IPS-18a (cell line): ENCODE data around the gene GNA15.
A peak's percentile ranks its signal among the peaks of the same experiment; 100 is the strongest.
"Not testable (repeated sequence)": the region's sequence is repeated elsewhere in the genome, so short reads cannot be mapped to it uniquely, and the experiment has no call there.

Experiments used
- H3K27ac ChIP-seq: one replicate; pipeline ENCODE4 v1.5.1; 2013; ENCODE audit warnings: low read length
- H3K27me3 ChIP-seq: one replicate; pipeline ENCODE4 v1.6.1; 2013; ENCODE audit warnings: mild to moderate bottlenecking, low read length; ENCODE audit not compliant: control insufficient read depth, insufficient read depth
- H3K36me3 ChIP-seq: one replicate; pipeline ENCODE4 v1.6.1; 2013; ENCODE audit warnings: low read depth, low read length; ENCODE audit not compliant: control insufficient read depth
- H3K4me1 ChIP-seq: one replicate; pipeline ENCODE4 v1.6.1; 2013; ENCODE audit warnings: low read depth, low read length; ENCODE audit not compliant: control insufficient read depth
- H3K4me3 ChIP-seq: one replicate; pipeline ENCODE4 v1.5.1; 2013; ENCODE audit warnings: low read length
- H3K9ac ChIP-seq: one replicate; pipeline ENCODE4 v1.6.1; 2013; ENCODE audit warnings: mild to moderate bottlenecking, low read length, moderate library complexity
- H3K9me3 ChIP-seq: one replicate; pipeline ENCODE4 v1.6.1; 2013; ENCODE audit warnings: low read depth, low read length; ENCODE audit not compliant: control insufficient read depth

GNA15 gene

GRCh38 chr19:3135961-3136683 lies at the start of gene GNA15:
TSS of gene GNA15 (plus strand) at chr19:3136033. CDS start at chr19:3136451, 418 bp downstream.
- Histone ChIP-seq H3K4me1 (no peaks in the 10 kb centered on the region), H3K36me3 (no peaks in the 10 kb centered on the region), H3K4me3 (no peak within 1 kb of the TSS), H3K27me3 (no peaks in the 10 kb centered on the region), H3K9ac (no peak within 1 kb of the TSS), H3K27ac (no peak within 1 kb of the TSS), H3K9me3 (no peaks in the 10 kb centered on the region)

GRCh38 chr19:3087769-3088168 lies 48.1 kb upstream of the GNA15 start:
- no peaks in the 10 kb centered on the region for H3K36me3 ChIP-seq
- H3K4me3 ChIP-seq: no peak overlapping the region
- H3K27ac ChIP-seq: no peak overlapping the region
- no peaks in the 10 kb centered on the region for H3K9me3 ChIP-seq
- no peaks in the 10 kb centered on the region for H3K27me3 ChIP-seq
- no peak overlapping the region for H3K9ac ChIP-seq
- no peaks in the 10 kb centered on the region for H3K4me1 ChIP-seq

- not testable (repeated sequence) for H3K27me3 ChIP-seq, H3K9ac ChIP-seq, H3K4me3 ChIP-seq, H3K4me1 ChIP-seq, H3K9me3 ChIP-seq, H3K36me3 ChIP-seq, H3K27ac ChIP-seq
These were observed 46.5 kb upstream of the GNA15 start for GRCh38 chr19:3089299-3089855.

- peak overlapping the region; percentile 76 for H3K4me3 ChIP-seq
- H3K27ac ChIP-seq: no peak overlapping the region
- H3K27me3 ChIP-seq: peaks cover 6% of the 10 kb centered on the region
- peaks cover 8% of the 10 kb centered on the region for H3K4me1 ChIP-seq
- H3K36me3 ChIP-seq: no peaks in the 10 kb centered on the region
- H3K9me3 ChIP-seq: no peaks in the 10 kb centered on the region
- H3K9ac ChIP-seq: peak overlapping the region; percentile 42
These were observed 41.0 kb upstream of the GNA15 start for GRCh38 chr19:3094601-3095440.

- no peak overlapping the region for H3K27ac ChIP-seq
- no peaks in the 10 kb centered on the region for H3K9me3 ChIP-seq
- peak overlapping the region; percentile 76 for H3K4me3 ChIP-seq
- H3K9ac ChIP-seq: peak overlapping the region; percentile 42
- H3K27me3 ChIP-seq: peaks cover 6% of the 10 kb centered on the region
- peaks cover 8% of the 10 kb centered on the region for H3K4me1 ChIP-seq
- no peaks in the 10 kb centered on the region for H3K36me3 ChIP-seq
These were observed 40.2 kb upstream of the GNA15 start for GRCh38 chr19:3095441-3096191.

GRCh38 chr19:3096267-3096901 lies 39.4 kb upstream of the GNA15 start:
- H3K9me3 ChIP-seq: no peaks in the 10 kb centered on the region
- no peak overlapping the region for H3K27ac ChIP-seq
- peaks cover 8% of the 10 kb centered on the region for H3K4me1 ChIP-seq
- H3K27me3 ChIP-seq: peaks cover 6% of the 10 kb centered on the region
- H3K4me3 ChIP-seq: peak overlapping the region; percentile 76
- H3K36me3 ChIP-seq: no peaks in the 10 kb centered on the region
- peak overlapping the region; percentile 14 for H3K9ac ChIP-seq

GRCh38 chr19:3096902-3097326 lies 38.9 kb upstream of the GNA15 start:
- Histone ChIP-seq H3K27me3 (peaks cover 6% of the 10 kb centered on the region), H3K4me3 (no peak overlapping the region), H3K9ac (no peak overlapping the region), H3K36me3 (no peaks in the 10 kb centered on the region), H3K4me1 (peaks cover 8% of the 10 kb centered on the region), H3K9me3 (no peaks in the 10 kb centered on the region), H3K27ac (no peak overlapping the region)

- peaks cover 8% of the 10 kb centered on the region for H3K4me1 ChIP-seq
- peaks cover 6% of the 10 kb centered on the region for H3K27me3 ChIP-seq
- no peak overlapping the region for H3K27ac ChIP-seq
- H3K4me3 ChIP-seq: no peak overlapping the region
- no peak overlapping the region for H3K9ac ChIP-seq
- no peaks in the 10 kb centered on the region for H3K9me3 ChIP-seq
- no peaks in the 10 kb centered on the region for H3K36me3 ChIP-seq
These were observed 38.4 kb upstream of the GNA15 start for GRCh38 chr19:3097442-3097871.

GRCh38 chr19:3098141-3098514 lies 37.7 kb upstream of the GNA15 start:
- H3K27ac ChIP-seq: no peak overlapping the region
- H3K36me3 ChIP-seq: no peaks in the 10 kb centered on the region
- H3K4me3 ChIP-seq: no peak overlapping the region

GRCh38 chr19:3098515-3099346 lies 37.1 kb upstream of the GNA15 start:
- H3K4me3 ChIP-seq: no peak overlapping the region
- H3K27ac ChIP-seq: no peak overlapping the region
- no peaks in the 10 kb centered on the region for H3K36me3 ChIP-seq

More at GRCh38 chr19:3098141-3098514, 37.7 kb upstream of the GNA15 start:
- H3K4me1 ChIP-seq: peaks cover 8% of the 10 kb centered on the region
- H3K9me3 ChIP-seq: no peaks in the 10 kb centered on the region
- H3K27me3 ChIP-seq: peaks cover 6% of the 10 kb centered on the region
- no peak overlapping the region for H3K9ac ChIP-seq

More at GRCh38 chr19:3098515-3099346, 37.1 kb upstream of the GNA15 start:
- H3K9ac ChIP-seq: no peak overlapping the region
- H3K27me3 ChIP-seq: peaks cover 6% of the 10 kb centered on the region
- H3K9me3 ChIP-seq: no peaks in the 10 kb centered on the region
- H3K4me1 ChIP-seq: peaks cover 8% of the 10 kb centered on the region
